ENCODE data around the gene MGAT5.

MGAT5 gene

GRCh38 chr2:134489732-134490384 lies 236.0 kb downstream of the MGAT5 start:
- no peak for DNase-seq

DNA sequence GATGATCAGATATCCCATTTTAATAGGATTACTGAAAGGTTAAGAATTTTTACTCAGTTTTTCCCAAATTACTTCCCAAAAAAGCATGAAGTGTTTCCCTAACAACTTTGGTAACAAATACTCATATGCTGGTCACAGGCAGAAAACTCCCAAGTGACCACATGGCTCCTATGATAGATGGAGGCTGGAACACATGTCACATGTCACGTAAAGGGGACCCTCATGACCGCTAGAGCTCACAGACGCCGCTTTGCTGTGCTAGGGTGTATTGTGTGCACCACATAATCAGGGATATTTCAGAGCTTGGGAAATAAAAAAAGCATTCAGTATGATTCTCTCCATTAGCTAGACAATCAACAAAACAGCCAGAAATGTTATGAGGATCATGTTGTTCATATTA lies 236.7 kb downstream of the MGAT5 start:
- DNase-seq, result no peak

- no peak for DNase-seq
These were observed 237.2 kb downstream of the MGAT5 start for GRCh38 chr2:134491022-134491421.

GRCh38 chr2:134491771-134492441 lies 238.0 kb downstream of the MGAT5 start:
- DNase-seq, result no peak

DNA sequence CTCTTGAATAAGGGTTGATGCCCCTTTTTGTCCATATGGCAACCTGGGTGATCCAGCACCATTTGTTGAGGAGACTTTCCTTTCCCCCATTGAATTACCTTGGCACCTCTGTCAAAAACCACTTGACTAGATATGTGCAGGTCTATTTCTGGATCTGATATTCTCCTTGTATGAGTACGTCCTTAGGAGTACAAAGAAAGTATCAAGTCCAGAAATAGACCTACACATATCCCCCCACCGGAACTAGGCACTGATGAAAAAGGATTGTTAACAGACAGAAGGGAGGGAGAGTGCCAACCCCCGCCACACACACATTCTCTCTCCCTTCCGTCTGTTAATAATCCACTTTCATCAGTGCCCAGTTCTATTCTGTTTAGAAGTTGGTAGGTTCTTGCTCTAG lies 239.9 kb downstream of the MGAT5 start:
- DNase-seq, result no peak

DNA sequence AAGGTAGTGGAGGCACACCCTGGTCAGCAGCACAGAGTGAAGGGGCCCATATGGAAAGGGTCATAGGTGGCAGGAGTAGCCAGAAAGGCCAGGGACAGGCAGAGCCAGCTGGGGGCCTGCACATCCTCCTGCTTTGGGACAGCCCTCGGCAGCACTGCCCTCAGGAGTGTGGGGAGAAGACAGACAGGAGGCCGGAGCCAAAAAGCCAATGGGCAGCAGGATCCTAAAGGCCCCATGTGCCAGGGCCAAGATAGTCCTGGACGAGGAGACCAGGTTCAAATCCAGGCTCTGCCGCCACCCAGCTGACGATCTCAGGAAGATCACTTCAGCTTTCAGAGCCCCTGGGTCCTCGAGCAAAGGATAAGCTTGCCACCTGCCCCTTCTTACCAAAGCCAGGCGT lies 244.8 kb downstream of the MGAT5 start:
- no peak for DNase-seq

DNA sequence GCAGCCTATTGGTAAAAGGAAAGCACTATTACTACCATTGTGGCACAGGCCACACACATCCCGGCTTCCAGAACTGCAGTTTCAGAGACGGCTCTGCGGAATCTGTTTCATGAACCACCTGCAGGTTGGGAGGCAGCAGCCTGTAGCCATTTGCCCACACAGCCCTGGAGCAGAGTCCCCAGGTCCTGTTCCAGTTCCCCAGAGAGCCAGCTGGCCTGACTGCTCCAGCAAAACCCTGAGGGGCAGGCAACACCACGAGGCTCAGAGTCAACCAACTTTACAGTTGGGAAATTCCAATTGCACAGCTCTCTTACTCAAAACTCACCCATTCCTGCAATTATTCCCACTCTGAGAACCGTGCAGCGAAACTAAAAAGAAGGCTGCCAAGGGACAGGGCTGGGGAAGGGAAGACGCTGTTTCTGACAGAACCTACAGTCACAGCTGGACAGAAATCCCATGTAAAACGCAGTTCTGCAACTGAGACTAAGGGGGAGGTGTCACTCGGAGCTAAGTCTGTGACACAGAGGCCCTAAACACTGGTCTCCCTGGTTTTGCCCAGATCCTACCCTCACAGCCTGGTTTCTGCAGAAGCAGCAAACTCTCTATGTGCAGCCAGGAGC lies 245.5 kb downstream of the MGAT5 start:
- DNase-seq, result no peak

GRCh38 chr2:134500211-134500935 lies 246.5 kb downstream of the MGAT5 start:
- no peak for DNase-seq

GRCh38 chr2:134501476-134502091 lies 247.7 kb downstream of the MGAT5 start:
- no peak for DNase-seq

DNA sequence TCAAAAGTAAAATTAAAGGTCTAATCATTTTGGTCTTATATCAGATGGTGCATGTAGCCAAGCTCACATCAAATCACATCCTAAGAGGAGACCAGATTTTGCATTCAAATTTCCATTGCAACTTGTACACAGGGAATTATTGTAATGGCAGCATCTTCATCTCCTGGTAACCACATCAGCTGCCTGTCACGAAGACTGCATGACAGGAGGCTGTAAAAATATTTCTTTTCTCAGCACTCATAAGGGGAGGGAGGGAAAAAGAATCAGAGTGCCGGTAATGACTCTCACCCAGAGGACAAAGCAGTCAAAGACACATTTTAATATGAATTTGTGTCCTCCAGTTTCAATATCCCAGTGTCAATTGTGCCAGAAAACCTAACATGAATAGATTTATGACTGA lies 248.2 kb downstream of the MGAT5 start:
- no peak for DNase-seq

Data from stimulated activated CD4-positive, alpha-beta T cell treated with anti-CD3 and anti-CD28 coated beads, Interleukin-1b, Interleukin-23, amount 100 ng/mL, for 48 hours (primary cell).